Suprapubic skin (tissue), 4 donors: ENCODE measurements around the gene FAM210B. TPM values are rescaled to one million over a fixed set of nuclear protein-coding genes. Genes with fewer than 3 reads are reported as not detected.

Source experiments
- DNase-seq, 2 donors: peaks; one replicate each; pipeline ENCODE4 v3.0.0-alpha.2; 2019; ENCODE audit warnings: low spot score in 2 of 2
- H3K27ac ChIP-seq: fragments of 200-600 bp; sonication (generic); one replicate; pipeline ENCODE4 v1.5.1; 2019
- H3K27me3 ChIP-seq: fragments of 200-600 bp; sonication (generic); one replicate; pipeline ENCODE4 v1.5.1; 2019
- H3K36me3 ChIP-seq: fragments of 200-600 bp; sonication (generic); one replicate; pipeline ENCODE4 v1.5.1; 2019
- H3K4me1 ChIP-seq: fragments of 200-600 bp; sonication (generic); one replicate; pipeline ENCODE4 v1.5.1; 2019
- H3K4me3 ChIP-seq: fragments of 200-600 bp; sonication (generic); one replicate; pipeline ENCODE4 v1.5.1; 2019; ENCODE audit warnings: mild to moderate bottlenecking
- H3K9me3 ChIP-seq: fragments of 200-600 bp; sonication (generic); one replicate; pipeline ENCODE4 v1.5.1; 2019
- EP300 ChIP-seq: sonication (generic); formaldehyde crosslinking; IDR thresholded peaks from one replicate; pipeline ENCODE4 v1.6.1; 2017; ENCODE audit warnings: antibody characterized with exemption
- POLR2A ChIP-seq, 2 donors: fragments of 450-650 bp; IDR thresholded peaks; one replicate each; pipeline ENCODE4 v1.6.1; 2017; ENCODE audit warnings: antibody characterized with exemption in 2 of 2, mild to moderate bottlenecking in 2 of 2, moderate library complexity in 2 of 2
- POLR2AphosphoS5 ChIP-seq, 3 donors: sonication (generic); formaldehyde crosslinking; IDR thresholded peaks; one replicate each; pipeline ENCODE4 v1.6.1; 2017; ENCODE audit warnings: antibody characterized with exemption in 3 of 3
- WGBS: methylation state at CpG from one replicate; pipeline ENCODE4 v1.1.5; 2018; 5-methylcytosine and 5-hydroxymethylcytosine counted together
- total RNA-seq, 4 donors: library from RNA; depleted of rRNA; stranded (reverse); fragments of >200 nt; gene quantifications; one replicate each; pipeline ENCODE4 v1.1.0, GENCODE V29; 2016
- TF ChIP-seq, protein P1 (sequence below), 2 donors: fragments of 200-600 bp in 1 of 2; fragments of 450-650 bp in 1 of 2; sonication (generic) in 1 of 2; IDR thresholded peaks; one replicate each; pipeline ENCODE4 v1.5.1; 2016 to 2019; ENCODE audit warnings: antibody characterized with exemption in 2 of 2, mild to moderate bottlenecking in 1 of 2, moderate library complexity in 1 of 2

FAM210B gene
- total RNA-seq, 4 donors from 2014 or later = 44.0 to 75.3 (median 58.4) TPM

DNA sequence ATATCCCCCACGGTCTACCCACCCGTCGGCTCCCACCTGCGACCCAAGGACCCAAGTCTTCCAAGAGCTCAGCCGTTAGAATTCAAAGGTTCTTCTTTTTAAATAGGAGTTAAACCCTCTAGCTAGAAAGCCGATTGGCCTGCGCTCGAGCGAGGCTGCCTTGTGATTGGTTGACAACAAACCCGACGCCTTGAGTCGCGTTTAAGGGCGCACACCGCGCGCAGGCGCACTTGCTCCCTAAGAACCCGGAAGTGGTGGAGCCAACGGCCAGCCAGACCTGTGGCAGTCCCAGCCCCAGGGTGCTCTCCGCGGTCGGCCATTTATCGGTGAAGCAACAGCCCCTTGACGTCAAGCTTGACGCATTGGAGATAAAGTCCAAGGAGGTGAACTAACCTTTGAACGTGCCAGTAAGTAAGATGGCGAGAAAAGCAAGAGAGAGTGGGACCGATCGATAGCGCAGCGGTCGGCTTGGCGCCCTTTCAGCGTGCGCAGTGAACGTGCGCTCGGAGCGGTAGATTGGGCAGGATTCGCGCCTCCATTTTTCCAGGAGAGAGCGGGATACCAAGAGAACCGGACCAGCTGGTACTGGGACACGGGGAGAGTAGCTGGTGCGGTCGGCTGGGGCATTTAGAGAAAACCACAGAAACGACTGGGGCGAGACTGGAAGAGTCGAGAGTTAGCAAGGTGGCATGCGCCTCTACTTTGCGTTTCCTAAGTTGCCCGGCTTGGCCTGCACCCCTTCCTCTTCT is 33.5 kb downstream of the FAM210B start, which contains the start of the genes AURKA and CSTF1:
Gene AURKA, minus strand, starts transcription at position 84 of the 749 bp plus-strand sequence. CDS start 4,018 bp downstream, outside the sequence.
Gene CSTF1, plus strand, starts transcription at position 514 of the 749 bp plus-strand sequence. CDS start 2,908 bp downstream, outside the sequence.
- peaks cover 23% of the 10 kb centered on the region for H3K4me1 ChIP-seq
- H3K36me3 ChIP-seq = peaks cover 23% of the 10 kb centered on the region
- peak; percentile 100 for DNase-seq
- under 1% methylated on average over 33 of the region's 53 CpGs for WGBS
- TF ChIP-seq POLR2A (IDR thresholded peaks at IDR 0.05) = no peak
- peak; percentile 49 to 95 (median 92) for TF ChIP-seq POLR2AphosphoS5 (IDR thresholded peaks at IDR 0.05)
- TF ChIP-seq EP300 = peak; percentile 65
- TF ChIP-seq, protein P1, sequence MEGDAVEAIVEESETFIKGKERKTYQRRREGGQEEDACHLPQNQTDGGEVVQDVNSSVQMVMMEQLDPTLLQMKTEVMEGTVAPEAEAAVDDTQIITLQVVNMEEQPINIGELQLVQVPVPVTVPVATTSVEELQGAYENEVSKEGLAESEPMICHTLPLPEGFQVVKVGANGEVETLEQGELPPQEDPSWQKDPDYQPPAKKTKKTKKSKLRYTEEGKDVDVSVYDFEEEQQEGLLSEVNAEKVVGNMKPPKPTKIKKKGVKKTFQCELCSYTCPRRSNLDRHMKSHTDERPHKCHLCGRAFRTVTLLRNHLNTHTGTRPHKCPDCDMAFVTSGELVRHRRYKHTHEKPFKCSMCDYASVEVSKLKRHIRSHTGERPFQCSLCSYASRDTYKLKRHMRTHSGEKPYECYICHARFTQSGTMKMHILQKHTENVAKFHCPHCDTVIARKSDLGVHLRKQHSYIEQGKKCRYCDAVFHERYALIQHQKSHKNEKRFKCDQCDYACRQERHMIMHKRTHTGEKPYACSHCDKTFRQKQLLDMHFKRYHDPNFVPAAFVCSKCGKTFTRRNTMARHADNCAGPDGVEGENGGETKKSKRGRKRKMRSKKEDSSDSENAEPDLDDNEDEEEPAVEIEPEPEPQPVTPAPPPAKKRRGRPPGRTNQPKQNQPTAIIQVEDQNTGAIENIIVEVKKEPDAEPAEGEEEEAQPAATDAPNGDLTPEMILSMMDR (IDR thresholded peaks at IDR 0.05) = no peak
- H3K27me3 ChIP-seq = no peaks in the 10 kb centered on the region
- H3K9me3 ChIP-seq = no peaks in the 10 kb centered on the region
- H3K4me3 ChIP-seq = peak within 1 kb of the TSS; percentile 83
- peak within 1 kb of the TSS; percentile 93 for H3K27ac ChIP-seq

DNA sequence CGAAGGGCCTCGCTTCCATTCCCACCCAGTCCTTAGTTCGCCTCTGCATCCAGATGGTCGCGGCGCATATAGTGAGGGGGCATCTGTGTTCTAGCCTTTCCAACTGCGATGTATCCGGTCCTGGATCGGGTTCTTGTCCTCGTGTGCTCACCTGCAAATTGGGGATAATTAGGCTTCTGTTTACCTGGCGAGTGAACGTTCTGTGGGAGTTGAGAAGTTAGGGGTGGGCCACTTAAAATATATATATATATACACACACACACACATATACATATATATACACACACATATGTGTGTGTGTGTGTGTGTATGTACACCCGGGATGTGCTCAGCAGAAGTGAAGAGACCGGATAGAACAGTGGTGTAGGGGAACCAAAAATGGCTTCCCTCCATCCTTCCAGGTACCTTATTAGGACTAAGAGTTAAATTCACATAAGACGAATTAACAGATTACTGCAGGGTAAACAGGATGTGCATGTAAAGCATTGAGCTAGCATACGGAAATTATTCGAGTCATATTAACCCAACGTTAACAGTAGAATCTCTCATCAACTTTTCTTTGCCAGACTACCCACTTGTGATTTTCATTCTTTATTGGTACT is 34.2 kb downstream of the FAM210B start:
- no peaks in the 10 kb centered on the region for H3K9me3 ChIP-seq
- peaks cover 30% of the 10 kb centered on the region for H3K36me3 ChIP-seq
- peak overlapping the region; percentile 83 for H3K4me3 ChIP-seq
- DNase-seq = no peak
- H3K4me1 ChIP-seq = peaks cover 23% of the 10 kb centered on the region
- H3K27ac ChIP-seq = peak overlapping the region; percentile 93
- no peaks in the 10 kb centered on the region for H3K27me3 ChIP-seq
- TF ChIP-seq POLR2A (IDR thresholded peaks at IDR 0.05) = no peak
- TF ChIP-seq POLR2AphosphoS5 (IDR thresholded peaks at IDR 0.05) = no peak
- no peak for TF ChIP-seq EP300
- WGBS = 3% methylated on average over 16 of the region's 18 CpGs

DNA sequence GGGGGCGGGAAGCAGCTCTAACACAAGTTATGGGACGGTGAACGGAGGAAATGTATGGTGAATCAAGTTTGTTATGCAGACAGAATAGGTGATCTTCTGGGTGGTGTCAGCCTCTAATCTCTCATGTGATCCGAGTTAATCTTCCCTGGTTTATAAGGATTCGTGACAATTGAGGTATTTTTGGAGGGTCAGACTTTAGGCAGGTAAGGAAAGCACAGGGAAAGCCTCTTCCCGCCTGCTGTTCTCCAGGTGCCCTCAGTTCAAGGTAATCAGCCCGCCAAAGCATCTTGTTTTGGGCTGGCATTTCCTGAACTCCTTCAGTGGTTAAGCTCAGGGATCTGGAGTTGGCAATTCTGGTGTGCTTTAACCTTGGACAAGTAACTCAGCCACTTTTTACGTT is 34.9 kb downstream of the FAM210B start:
- no peaks in the 10 kb centered on the region for H3K27me3 ChIP-seq
- WGBS = 61% methylated on average over 8 of the region's 8 CpGs
- no peak overlapping the region for H3K27ac ChIP-seq
- no peak for DNase-seq
- H3K4me1 ChIP-seq = peaks cover 23% of the 10 kb centered on the region
- no peaks in the 10 kb centered on the region for H3K9me3 ChIP-seq
- H3K4me3 ChIP-seq = peak overlapping the region; percentile 83
- peaks cover 37% of the 10 kb centered on the region for H3K36me3 ChIP-seq
- TF ChIP-seq POLR2AphosphoS5 (IDR thresholded peaks at IDR 0.05) = no peak
- TF ChIP-seq, protein P1 (IDR thresholded peaks at IDR 0.05) = no peak
- TF ChIP-seq EP300 = no peak
- TF ChIP-seq POLR2A (IDR thresholded peaks at IDR 0.05) = no peak

DNA sequence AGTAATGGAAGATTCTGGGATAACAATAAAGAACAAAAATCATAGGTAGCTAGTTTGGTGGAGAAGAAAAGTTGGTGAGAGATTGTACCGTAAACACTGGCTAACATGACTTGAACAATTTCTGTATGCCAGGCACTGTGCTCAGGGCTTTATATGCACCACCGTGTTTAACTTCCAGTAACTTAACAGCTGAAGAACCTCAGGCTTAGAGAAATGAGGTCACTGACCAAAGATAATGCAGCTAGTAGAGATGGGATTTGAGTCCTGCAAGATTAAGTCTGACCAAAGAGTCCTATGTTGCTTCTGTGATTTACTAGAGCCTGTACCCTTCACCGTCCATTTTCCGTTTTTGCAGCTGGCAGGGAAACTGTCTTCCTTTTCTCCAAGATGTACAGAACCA is 36.4 kb downstream of the FAM210B start:
- no peaks in the 10 kb centered on the region for H3K9me3 ChIP-seq
- no peak for DNase-seq
- no peak overlapping the region for H3K4me3 ChIP-seq
- TF ChIP-seq EP300 (no peak), POLR2A (IDR thresholded peaks at IDR 0.05) (no peak), POLR2AphosphoS5 (IDR thresholded peaks at IDR 0.05) (no peak)
- TF ChIP-seq, protein P1 (IDR thresholded peaks at IDR 0.05) = no peak
- WGBS = 84% methylated on average over 4 of the region's 4 CpGs
- peaks cover 29% of the 10 kb centered on the region for H3K4me1 ChIP-seq
- peaks cover 48% of the 10 kb centered on the region for H3K36me3 ChIP-seq
- no peak overlapping the region for H3K27ac ChIP-seq
- no peaks in the 10 kb centered on the region for H3K27me3 ChIP-seq

DNA sequence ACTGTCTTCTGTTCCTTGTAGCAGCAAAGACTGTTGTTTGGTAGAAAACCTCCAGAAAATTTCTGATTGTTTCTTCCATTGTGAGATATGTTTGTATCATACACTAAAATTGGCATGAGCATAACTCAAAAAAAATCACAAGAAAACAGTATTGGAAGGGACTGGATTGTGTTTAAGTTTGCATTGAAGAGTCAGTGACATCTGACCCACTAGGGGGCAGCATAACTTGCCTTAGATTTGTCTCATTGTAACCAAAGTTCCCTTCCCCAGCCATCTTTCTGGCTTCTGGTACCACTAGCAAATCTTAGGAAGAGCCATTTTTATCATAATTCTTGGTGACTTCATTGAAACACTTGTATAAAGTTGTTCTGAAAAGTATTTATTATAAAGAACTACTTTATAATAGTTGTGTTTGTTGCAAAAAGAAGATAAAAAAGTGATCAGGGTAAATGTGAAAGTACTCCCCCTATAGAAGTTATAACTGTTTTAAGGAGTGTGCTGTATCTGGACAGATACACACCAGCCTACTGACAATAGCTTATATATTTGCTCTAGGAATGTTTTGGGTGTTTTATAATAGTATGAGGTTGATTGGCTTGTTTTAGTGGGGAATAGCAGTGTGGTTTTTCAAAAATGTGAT is 41.3 kb downstream of the FAM210B start:
- Histone ChIP-seq H3K27me3 (no peaks in the 10 kb centered on the region), H3K9me3 (no peaks in the 10 kb centered on the region), H3K27ac (no peak overlapping the region), H3K36me3 (peaks cover 89% of the 10 kb centered on the region), H3K4me1 (peaks cover 8% of the 10 kb centered on the region), H3K4me3 (no peak overlapping the region)
- no peak for DNase-seq
- no peak for TF ChIP-seq POLR2AphosphoS5 (IDR thresholded peaks at IDR 0.05)
- TF ChIP-seq, protein P1 (IDR thresholded peaks at IDR 0.05) = peak; percentile 59 to 82
